D721Med (cell line): ENCODE data around the gene PPTC7.

Experiments used
- DNase-seq: peaks from one replicate; pipeline ENCODE4 v3.0.0; 2011; ENCODE audit warnings: low spot score; ENCODE audit not compliant: insufficient read length
- FAIRE-seq: peaks from 2 replicates; lab custom pipeline; 2011; peaks lifted over from hg19 to GRCh38; lab: Jason Lieb, UNC
- TF ChIP-seq, protein P1 (sequence below): IDR thresholded peaks from 2 replicates; pipeline ENCODE4 v1.5.1; 2012; ENCODE audit warnings: mild to moderate bottlenecking, control low read depth; ENCODE audit not compliant: insufficient read depth; ENCODE audit errors: missing control alignments

The PPTC7 gene

GRCh38 chr12:110613771-110614684 lies 30.9 kb upstream of the PPTC7 start, which contains the start of gene TCTN1:
Gene TCTN1 (plus strand): TSS chr12:110614129. CDS start chr12:110614183, 54 bp downstream.
- TF ChIP-seq, protein P1, sequence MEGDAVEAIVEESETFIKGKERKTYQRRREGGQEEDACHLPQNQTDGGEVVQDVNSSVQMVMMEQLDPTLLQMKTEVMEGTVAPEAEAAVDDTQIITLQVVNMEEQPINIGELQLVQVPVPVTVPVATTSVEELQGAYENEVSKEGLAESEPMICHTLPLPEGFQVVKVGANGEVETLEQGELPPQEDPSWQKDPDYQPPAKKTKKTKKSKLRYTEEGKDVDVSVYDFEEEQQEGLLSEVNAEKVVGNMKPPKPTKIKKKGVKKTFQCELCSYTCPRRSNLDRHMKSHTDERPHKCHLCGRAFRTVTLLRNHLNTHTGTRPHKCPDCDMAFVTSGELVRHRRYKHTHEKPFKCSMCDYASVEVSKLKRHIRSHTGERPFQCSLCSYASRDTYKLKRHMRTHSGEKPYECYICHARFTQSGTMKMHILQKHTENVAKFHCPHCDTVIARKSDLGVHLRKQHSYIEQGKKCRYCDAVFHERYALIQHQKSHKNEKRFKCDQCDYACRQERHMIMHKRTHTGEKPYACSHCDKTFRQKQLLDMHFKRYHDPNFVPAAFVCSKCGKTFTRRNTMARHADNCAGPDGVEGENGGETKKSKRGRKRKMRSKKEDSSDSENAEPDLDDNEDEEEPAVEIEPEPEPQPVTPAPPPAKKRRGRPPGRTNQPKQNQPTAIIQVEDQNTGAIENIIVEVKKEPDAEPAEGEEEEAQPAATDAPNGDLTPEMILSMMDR: no peak
- peak; percentile 91 for DNase-seq
- FAIRE-seq: no peak

DNA sequence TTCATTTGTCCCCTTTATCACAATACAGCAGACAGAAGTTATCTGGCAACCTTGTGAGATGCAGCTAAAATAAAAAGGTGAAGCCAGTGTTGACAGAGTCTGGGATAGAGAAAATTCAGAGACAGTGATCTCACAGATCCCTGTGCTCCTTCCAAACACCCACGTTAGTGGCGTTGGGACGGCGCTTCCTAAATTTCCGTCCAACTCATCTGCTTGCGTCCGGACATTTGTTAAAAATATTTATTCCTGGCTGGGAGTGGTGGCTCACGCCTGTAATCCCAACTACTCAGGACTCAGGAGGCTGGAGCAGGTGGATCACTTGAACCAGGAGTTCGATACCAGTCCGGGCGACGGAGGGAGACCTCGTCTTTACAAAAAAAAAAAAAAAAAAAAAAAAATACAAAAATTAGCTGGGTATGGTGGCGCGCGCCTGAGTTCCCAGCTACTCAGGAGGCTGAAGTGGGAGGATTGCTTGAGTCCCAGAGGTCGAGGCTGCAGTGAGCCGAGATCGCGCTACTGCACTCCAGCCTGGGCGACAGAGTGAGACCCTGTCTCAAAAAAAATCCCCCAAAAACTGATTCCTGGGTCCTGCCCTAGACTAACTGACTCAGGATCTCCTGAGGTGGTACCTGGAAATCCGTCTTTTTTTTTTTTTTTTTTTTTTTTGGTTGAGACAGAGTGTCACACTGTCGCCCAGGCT lies 30.1 kb upstream of the PPTC7 start:
- FAIRE-seq: no peak
- TF ChIP-seq, protein P1: no peak
- no peak for DNase-seq

DNA sequence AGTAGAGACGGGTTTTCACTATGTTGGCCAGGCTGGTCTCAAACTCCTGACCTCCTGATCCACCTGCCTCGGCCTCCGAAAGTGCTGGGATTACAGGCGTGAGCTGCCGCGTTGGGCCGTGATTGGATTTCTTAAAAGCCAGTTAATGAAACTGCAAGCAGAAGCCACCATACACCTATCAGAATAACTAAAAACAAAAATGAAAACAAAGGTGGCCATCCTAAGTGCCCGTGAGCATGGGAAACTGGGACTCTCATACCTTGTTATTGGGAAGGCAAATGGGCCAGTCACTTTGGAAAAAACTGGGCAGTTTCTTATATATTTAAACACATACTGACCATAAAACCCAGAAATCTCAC lies 23.1 kb upstream of the PPTC7 start:
- no peak for FAIRE-seq
- TF ChIP-seq, protein P1: no peak
- no peak for DNase-seq

DNA sequence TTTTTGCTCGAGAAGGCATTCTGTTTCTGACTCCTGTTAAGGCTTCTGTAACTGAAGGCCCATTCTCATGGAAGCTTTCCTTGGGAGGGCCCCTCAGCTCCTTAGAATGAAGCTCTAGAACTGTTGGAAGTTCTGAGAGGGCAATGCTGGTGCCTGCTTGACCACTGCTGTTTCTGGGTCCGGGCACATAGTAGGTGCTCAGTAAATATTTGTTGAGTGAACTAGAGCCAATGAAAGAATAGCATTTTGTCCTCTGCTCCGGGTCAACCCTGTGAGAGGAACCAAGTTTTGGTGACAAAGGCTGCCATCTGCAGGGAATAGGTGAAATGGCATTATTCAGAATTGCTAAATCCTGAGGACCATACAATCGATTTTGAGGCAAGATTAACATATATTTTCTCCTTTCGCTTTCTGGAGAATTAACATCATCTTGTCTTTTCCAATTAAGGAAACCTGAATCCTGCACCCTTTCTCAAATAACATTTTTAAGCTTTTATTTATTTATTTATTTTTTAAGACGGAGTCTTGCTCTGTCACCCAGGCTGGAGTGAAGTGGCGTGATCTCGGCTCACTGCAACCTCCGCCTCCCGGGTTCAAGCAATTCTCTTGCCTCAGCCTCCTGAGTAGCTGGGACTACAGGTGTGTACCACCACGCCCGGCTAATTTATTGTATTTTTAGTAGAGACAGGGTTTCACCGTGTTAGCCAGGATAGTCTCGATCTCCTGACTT lies 19.1 kb upstream of the PPTC7 start:
- TF ChIP-seq, protein P1: peak; percentile 78
- FAIRE-seq (peak; percentile 70), DNase-seq (peak; percentile 55)

GRCh38 chr12:110600254-110600653 lies 17.1 kb upstream of the PPTC7 start:
- TF ChIP-seq, protein P1: peak; percentile 45
- DNase-seq: no peak
- FAIRE-seq: no peak

DNA sequence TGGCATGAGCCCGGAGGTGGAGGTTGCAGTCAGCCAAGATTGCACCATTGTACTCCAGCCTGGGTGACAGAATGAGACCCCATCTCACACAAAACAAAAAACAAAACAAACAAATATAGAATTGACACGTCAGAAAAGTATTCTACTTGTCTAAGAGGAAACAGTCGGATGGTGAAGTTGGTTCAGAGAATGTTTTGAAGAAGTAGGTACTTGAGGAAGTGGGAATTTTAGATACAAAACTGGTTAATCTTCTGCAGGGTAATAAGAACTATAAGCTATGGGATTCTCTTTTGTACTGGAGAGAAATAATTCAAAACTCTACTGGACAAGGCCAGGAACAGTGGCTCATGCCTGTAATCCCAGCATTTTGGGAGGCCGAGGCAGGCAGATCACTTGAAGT lies 16.2 kb upstream of the PPTC7 start:
- no peak for FAIRE-seq
- no peak for DNase-seq
- TF ChIP-seq, protein P1: no peak
